GM18867 (cell line): ENCODE data around the gene DMC1.
"Not testable (repeated sequence)": the region's sequence is repeated elsewhere in the genome, so short reads cannot be mapped to it uniquely, and the experiment has no call there.

Experiments used
- ATAC-seq: cut with Tn5 transposase; IDR thresholded peaks from one replicate; pipeline ENCODE4 v1.9.1; 2021; ENCODE audit warnings: mild to moderate bottlenecking, moderate library complexity; ENCODE audit not compliant: unreplicated experiment

DMC1 gene, protein sequence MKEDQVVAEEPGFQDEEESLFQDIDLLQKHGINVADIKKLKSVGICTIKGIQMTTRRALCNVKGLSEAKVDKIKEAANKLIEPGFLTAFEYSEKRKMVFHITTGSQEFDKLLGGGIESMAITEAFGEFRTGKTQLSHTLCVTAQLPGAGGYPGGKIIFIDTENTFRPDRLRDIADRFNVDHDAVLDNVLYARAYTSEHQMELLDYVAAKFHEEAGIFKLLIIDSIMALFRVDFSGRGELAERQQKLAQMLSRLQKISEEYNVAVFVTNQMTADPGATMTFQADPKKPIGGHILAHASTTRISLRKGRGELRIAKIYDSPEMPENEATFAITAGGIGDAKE

GRCh38 chr22:38569972-38570778 lies at the start of gene DMC1:
TSS of gene DMC1 (minus strand) at chr22:38570183. CDS start at chr22:38568256, 1,927 bp downstream.
- ATAC-seq, result peak; percentile 73

GRCh38 chr22:38618682-38619081 lies 48.7 kb upstream of the DMC1 start:
- no peak for ATAC-seq

DNA sequence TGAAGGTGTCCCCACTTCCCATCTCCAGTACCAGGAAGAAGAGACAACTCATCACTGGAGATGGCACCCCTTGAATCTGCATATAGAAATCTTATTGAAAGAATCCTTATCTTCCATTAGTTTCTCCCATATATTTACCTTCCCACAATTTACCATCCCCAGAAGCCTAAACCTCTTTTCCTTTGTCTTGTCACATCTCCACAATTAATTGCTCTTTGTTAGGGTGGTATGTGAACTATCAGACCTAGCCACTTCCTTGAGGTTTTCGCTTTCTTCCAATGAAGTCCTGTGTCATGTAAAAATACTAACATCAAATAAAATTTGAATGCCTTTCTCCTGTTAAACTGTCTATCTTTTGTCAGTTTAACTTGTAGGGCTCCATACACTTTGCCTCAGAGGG lies 48.3 kb upstream of the DMC1 start:
- no peak for ATAC-seq

GRCh38 chr22:38615064-38615405 lies 45.1 kb upstream of the DMC1 start:
- ATAC-seq, result not testable (repeated sequence)

DNA sequence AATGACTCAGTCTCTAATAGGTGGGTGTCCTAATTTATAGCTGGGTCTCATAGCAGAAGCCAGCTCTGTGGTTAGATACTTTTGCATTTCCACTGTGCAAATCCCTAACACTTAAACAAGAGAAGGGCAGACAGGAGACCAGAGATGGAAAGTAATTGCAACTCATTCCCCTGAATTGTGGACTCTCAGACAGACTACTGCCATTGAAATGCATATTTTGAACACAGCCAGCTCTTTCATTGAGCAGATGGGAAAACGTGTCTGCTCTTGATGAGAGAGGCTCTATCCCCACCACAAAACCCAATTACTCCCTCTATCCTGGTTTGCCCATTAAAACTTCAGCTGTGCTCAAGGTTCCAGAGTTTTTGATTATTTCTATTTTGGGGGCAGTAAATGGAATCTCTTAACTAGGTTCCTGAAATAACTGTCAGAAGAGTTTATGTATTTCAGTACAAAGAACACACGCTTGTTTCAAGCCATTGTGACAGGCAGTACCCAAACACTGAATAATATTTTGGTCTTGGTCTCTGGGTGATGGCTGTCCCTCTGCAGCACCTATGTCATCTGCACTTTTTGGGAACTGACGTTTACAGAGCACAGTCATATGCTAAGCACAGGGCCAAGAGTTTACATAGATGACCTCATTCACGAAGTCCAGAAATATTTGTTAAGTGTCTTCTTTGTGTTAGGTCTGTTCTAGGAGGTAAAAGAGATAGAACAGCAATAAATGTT lies 44.5 kb upstream of the DMC1 start:
- no peak for ATAC-seq

- no peak for ATAC-seq
These were observed 43.6 kb upstream of the DMC1 start for GRCh38 chr22:38613588-38613987.

- ATAC-seq, result no peak
These were observed 42.4 kb upstream of the DMC1 start for GRCh38 chr22:38612217-38613006.

DNA sequence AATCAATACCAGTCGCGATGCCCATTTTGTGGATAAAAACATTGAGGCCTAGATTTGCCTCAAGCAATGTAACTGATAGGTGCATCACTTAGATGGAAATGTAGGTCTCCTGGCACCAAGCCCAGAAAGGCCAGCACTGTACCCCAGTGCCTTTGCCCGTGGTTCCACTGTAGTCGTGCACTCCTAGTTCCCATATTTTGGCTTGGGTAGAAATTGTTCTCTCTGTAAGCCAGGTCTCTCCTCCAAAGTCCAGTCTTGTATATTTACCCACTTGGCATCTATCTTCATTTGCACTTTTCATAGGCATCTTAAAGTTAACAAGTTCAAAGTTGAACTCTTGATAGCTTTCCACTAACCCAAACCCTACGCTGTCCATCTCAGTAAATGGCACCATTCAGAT lies 41.6 kb upstream of the DMC1 start:
- no peak for ATAC-seq

- no peak for ATAC-seq
These were observed 40.3 kb upstream of the DMC1 start for GRCh38 chr22:38610234-38610633.

- ATAC-seq, result no peak
These were observed 39.2 kb upstream of the DMC1 start for GRCh38 chr22:38608992-38609750.

- no peak for ATAC-seq
These were observed 37.7 kb upstream of the DMC1 start for GRCh38 chr22:38607680-38608079.

DNA sequence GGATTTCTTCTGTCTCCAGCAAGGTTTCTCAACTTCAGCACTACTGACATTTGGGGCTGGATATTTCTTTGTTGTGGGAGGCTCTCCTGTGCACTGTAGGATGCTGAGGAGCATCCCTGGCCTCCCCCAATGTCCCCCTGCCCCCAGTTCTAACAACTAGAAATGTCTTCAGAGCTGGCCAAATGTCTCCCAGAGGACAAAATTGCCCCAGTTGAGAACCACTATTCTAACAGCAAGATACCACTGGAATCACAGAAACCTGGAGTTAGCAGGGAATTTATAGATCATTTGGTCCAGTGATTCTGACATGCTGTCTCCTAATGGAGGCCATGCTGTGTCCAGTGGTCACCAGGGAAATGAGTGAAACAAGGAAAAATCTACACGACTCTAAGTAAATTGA lies 32.2 kb upstream of the DMC1 start:
- ATAC-seq, result no peak

DNA sequence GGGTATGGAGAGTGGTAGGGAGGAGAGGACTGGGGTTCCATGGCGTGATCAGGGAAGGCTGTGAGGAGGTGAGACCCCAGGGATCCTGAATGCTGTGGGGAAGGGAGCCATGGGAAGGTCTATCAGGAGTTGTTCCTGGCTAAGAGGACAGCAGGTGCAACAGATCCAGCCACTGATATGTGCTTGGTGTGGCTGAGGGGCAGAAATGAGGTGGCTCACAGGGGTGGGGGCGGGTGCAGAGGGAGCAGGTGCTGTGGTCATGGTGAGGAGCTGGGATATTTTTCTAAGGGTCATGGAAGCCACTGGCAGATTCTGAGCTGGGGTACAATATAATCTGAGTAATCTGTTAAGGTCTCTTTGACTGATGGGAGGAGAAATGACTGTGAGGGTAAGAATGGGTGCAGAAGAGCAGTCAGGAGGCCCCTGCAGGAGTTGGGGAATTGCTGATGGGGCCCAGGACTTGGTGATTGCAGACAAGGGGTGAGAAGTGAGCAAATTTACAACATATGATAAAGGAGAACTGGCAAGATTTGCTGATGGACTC lies 31.3 kb upstream of the DMC1 start:
- ATAC-seq, result no peak

GRCh38 chr22:38599466-38599865 lies 29.5 kb upstream of the DMC1 start:
- no peak for ATAC-seq

- ATAC-seq, result not testable (repeated sequence)
These were observed 12.9 kb upstream of the DMC1 start for GRCh38 chr22:38582923-38583322.

DNA sequence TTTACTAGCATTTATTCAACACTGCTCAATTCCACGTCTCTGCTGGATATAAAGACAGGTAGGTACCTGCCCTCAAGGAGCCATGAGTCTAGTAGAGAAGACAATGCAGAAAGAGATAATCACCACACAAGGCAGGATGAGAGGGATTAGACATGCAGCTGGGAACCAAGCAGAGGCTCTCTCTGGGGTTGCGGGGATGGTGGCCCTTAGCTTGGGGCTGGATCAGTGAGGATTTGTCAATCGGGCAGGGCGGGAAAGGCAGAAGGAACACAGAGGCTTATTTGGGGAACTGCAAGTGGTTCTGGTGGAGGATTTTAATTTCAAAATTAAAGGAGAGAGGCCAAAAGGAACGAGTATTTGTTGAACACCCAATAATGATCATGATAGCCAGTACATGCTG lies 8.5 kb upstream of the DMC1 start:
- ATAC-seq, result no peak

GRCh38 chr22:38572065-38572464 lies 2.1 kb upstream of the DMC1 start:
- ATAC-seq, result no peak

- peak; percentile 5 for ATAC-seq
These were observed 889 bp upstream of the DMC1 start for GRCh38 chr22:38570779-38571364.

DNA sequence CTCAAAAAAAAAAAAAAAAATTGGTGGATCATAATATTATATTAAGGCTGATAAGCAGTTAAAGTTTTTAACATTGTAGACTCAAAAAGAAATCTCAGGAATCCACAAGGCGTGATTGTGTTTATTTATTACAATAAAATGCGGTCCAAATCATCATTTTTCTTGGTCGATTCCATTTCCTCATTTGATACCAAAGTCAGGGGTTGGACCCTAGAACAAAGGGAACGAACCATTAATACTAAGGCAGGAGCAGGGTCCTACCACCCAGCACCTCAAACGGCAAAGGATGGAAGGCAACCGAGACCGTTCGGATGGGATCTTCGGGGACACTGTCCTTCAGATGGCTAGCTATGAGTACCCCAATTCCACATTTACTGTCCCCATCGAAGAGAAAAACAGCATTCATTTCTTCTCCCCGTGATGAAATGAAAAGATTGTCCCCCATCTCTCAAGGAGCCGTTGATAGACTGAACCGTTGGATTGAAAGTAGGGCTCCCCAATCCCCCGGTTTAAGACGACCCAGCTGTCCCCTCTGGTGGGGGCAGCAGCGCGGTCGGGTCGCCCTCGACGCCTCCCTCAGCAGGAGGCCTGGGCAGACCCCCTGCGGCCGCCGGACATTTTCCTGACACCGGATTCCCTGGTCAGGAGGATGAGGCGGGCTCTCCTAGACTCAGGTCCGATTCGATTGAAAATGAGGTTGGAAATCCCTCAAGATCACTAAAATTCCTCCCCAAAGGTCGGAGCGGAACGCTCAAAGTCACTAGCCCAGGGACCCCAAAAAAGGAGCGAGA lies 607 bp downstream of the DMC1 start:
- ATAC-seq, result no peak
